HG03097 (cell line): ENCODE measurements around the gene PIF1.
"Not testable (repeated sequence)": the region's sequence is repeated elsewhere in the genome, so short reads cannot be mapped to it uniquely, and the experiment has no call there.

Experiments
- ATAC-seq: cut with Tn5 transposase; IDR thresholded peaks from one replicate; pipeline ENCODE4 v1.9.1; 2021; ENCODE audit not compliant: unreplicated experiment, low FRiP score

PIF1 gene

GRCh38 chr15:64847876-64848716, 22.6 kb upstream of the PIF1 start:
- no peak for ATAC-seq

DNA sequence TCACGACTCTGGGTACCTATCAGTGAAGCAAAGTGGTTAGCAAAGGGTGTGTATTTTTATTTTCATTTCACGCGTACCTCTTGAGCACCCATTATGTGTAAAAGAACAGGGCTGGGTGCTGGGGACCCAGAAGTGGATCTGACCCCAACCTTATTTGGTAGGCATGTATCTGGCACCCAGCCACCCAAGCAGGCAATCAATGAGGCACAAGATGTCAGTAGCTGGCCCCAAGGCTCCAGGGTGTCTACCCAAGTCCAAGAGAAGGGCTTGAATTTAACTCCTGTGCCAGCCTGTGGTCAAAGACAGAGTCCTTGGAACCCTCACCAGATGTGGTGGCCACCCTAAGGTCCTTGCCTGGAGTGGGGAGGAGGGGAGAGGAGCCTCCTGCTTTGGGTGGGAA, 22.0 kb upstream of the PIF1 start:
- no peak for ATAC-seq

DNA sequence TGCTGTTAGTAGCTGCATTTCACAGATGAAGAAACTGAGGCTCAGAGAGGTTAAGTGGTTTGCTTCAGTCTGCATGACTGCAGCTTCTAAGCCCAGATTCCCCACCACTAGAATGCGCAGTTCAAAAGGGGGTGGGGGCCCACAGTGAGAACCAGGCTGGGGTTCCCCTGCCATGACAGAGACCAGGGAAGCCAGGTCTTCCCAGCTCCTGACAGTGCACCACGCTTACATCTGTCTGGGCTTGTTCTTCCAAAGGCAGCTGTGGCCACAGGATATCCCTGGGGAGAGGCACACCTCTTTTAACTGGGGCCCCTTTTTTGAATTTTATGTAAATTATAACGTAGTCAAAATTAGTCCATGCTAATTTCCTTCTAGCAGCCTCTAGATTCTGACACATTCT, 21.6 kb upstream of the PIF1 start:
- ATAC-seq, result no peak

GRCh38 chr15:64845831-64846595, 20.6 kb upstream of the PIF1 start:
- no peak for ATAC-seq

DNA sequence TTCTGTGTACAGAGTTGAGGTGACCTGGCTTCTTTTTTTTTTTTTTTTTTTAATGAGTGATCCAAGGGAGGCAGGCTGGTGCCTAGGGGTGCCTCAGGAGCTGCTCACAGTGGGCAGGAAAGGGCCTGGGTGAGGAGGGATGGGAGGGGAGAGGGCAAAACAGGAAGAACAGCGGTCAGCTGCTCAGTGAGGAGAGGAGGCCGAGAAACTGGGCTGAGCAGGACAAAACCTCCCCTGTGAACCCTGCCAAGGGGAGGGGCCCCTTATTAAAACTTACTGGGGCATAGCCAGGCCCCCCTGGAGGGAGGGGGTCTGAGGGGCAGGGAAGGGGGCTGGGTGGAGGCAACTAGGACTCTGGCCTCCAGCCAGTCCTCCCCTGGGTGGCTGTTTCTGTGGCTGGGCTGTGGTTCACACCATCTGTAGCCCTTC, 19.8 kb upstream of the PIF1 start:
- ATAC-seq, result no peak

DNA sequence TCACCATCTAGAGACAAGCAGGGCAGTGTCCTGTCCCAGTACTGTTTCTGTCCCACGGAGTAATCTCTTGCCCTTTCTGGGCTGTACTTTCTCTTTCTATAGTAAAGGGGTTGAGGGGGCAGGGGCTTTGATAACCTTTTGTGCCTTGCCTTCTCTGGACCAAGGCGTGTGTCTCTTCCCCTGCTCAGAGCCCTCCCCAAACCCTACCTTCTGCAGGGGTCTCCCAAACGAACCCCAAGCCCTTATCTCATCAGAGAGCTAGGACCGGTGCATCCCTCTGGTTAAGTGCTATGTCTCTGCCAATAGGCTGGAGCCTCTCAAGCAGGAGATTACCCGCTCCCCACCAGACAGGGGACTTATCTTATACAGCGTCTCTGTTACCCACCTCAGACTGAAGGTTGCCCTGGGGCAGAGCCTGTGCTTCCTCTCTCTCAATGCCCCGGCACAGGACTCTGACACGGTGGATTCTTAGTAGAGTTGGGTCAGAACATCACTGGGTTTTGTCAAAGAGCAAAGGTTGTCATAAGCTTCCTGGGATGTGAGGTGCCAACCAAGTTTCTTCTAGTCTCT, 19.2 kb upstream of the PIF1 start:
- ATAC-seq, result no peak

DNA sequence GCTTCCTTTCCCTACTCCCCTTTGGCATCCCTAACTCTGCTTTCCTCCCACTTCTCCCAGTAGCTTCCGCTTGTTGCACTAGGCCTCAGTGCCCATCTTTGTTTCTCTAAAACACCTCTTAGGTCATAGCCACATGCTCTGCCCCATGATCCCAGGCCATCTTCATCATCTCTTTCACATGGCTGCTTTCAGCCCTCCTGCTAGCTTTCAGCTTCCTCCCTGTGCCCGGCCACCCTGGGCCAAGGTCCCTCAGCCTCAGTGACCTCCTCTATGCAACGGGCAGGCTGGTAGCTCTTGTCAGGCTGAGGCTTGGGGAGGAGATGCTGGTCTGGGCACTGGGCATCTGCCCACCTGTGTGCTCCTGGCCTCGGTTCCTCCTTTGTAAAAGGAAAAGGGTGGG, 18.5 kb upstream of the PIF1 start:
- no peak for ATAC-seq

GRCh38 chr15:64842986-64843561, 17.6 kb upstream of the PIF1 start:
- no peak for ATAC-seq

- no peak for ATAC-seq
These were observed 16.9 kb upstream of the PIF1 start for GRCh38 chr15:64842096-64842939.

DNA sequence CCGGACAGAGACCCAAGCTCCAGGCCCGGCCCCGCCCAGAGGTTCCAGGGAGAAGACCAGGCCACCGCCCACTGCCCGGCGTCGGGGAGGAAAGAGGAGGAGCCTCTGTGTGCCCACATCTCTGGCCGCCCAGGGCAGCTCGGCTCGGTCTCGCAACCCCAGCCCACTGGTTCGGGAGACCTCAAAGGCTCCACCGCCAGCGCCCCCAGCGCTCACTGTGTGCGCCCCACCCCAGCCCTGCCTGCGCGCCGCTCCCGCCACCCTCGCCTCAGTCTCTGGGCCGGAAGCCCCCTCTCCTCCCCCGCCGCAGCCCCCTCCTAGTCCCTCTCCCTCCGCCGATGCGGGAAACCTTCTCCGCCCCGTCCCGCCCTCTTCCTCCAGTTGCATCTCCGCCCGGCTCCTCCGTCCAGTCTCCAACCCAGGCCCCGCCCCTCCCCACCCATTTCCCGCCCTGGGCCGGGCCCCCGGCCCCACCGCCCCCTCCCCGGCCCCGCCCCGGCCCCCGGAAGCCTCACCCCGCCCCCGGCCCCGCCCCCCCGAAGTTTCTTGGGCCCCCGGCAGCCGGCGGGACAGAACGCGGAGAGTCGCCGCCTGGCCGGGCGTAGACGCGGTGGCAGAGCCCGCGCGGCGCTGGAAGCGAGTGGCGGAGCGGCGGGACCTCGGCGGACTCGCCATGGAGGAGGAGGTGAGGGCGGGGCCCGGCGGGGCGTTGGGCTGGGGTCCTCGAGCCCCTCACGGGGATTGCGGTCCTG, 16.1 kb upstream of the PIF1 start, which contains the start of gene PLEKHO2:
Gene PLEKHO2, plus strand, starts transcription at position 572 of the 752 bp plus-strand sequence. Its CDS starts 102 bp downstream, at position 674.
- peak; percentile 45 for ATAC-seq

DNA sequence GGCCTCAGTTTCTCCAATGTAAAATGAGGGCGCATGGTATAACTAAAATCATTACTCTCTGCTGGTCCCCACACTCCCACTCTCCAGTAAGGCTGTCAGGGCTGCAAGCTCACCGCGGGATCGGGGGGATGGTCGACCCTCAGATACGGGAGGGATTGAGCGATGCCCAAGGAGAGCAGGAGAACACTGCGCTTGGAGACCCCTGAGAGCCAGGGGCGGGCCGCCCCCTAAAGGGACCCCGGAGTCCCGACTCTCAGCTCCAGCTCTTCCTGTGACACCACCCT, 15.6 kb upstream of the PIF1 start:
- ATAC-seq, result no peak

DNA sequence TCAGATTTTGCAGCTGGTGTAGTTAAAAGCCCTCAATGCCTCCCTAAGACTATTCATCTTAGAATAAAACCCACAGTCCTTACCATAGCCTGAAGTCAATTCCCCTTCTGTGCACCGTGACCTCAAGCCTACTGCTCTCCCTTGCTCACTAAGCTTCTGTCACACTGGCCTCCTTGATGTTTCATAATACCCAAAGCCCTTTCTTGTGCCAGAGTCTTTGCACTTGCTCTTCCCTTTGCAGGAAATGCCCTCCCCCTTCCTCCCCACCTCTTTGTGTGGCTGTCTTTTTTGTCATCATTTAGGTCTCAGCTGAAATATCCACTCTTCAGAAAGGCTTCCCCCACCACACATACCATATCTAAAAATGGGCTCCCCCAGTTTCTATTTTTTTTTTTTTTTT, 12.1 kb upstream of the PIF1 start:
- ATAC-seq, result no peak

GRCh38 chr15:64836023-64836536, 10.6 kb upstream of the PIF1 start:
- ATAC-seq, result no peak

DNA sequence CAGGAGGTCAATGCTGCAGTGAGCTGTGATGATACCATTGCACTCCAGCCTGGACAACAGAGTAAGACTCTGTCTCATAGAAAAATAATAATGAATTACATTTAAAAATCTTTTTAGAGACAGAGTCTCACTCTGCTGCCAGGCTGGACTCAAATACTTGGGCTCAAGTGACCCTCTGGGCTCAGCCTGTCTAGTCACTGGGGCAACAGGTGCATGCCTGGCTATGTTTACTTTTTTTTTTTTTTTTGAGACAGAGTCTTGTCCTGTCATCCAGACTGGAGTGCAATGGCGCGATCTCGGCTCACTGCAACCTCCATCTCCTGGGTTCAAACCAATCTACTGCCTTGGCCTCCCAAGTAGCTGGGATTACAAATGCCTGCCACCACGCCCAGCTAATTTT, 8.2 kb upstream of the PIF1 start:
- ATAC-seq, result no peak

DNA sequence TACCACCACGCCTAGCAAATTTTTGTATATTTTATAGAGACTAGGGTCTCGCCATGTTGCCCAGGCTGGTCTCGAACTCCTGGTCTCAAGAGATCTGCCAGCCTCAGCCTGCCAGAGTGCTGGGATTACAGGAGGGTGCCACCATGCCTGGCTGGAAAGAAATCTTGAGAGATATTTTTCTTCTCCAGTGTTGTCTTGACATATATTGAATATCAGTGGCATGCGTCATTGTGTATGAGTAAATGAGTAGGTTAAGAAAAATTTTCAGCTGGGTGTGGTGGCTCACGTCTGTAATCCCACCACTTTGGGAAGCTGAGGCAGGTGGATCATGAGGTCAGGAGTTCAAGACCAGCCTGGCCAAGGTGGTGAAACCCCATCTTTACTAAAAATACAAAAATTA, 3.5 kb upstream of the PIF1 start:
- ATAC-seq, result no peak

- ATAC-seq, result no peak
These were observed 467 bp downstream of the PIF1 start for GRCh38 chr15:64824929-64825430.

DNA sequence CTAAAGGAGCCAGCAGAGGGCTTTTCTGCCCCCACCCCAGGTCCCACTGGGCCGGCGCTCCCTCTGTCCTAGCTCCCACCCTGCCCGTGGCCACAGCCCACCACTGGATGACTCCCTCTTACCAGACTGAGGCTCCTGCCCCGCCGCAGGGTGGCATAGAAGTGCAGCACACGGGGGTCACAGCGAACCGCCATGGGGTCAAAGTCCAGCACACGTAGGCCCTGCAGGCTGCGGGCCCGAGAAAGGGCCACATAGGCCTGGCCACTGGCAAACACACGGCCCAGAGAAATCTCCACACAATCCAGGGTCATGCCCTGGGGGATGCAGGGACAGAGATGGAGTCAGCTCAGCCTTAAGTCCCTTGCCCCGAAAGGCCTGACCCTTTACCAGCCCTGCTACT, 9.0 kb downstream of the PIF1 start:
- ATAC-seq, result no peak

DNA sequence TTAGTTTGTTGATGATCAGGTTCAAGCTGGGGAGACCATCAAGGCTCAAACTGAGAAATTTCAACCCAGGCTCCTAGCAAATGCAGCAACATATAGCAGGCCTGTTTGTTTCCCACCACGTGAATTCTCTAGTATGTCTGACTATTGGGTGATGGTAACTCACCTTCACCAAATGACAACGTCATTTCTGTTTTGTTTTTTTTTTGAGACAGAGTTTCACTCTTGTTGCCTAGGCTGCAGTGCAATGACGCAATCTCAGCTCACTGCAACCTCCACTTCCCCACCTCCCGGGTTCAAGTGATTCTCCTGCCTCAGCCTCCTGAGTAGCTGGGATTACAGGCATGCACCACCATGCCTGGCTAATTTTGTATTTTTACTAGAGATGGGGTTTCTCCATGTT, 10.5 kb downstream of the PIF1 start:
- ATAC-seq, result not testable (repeated sequence)

GRCh38 chr15:64814283-64814682, 11.2 kb downstream of the PIF1 start:
- not testable (repeated sequence) for ATAC-seq
